ENCODE results near the gene PNPT1. TPM values are rescaled to one million over a fixed set of nuclear protein-coding genes. Genes with fewer than 3 reads are reported as not detected.

Gene PNPT1
- total and polyA plus RNA-seq, 10 of the 15 experiments (the other 5 are each of a cell fraction or from before 2014, with no cell fraction given) = 34.2 to 67.7 (median 43.3) TPM

DNA sequence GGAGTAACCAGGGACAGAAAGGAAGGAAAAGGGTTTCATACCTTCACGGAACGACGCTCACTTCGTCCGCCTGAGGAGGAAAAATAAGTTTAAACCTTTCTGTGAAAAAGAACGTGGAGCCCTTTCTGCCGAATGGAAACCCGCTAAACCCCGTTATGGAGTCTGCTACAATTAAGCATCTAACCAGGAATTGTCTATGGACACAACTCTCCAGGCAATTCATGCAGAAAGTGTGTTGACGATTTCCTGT lies 75.7 kb downstream of the PNPT1 start:
- Histone ChIP-seq H3K79me2 (ENCODE audit: control insufficient read depth, insufficient read depth, low read length) (peaks cover 87% of the 10 kb centered on the region), H3K27ac (ENCODE audit: control insufficient read depth, insufficient read depth) (peak overlapping the region; percentile 94), H3K27me3 (replicated peaks in 1 of 2; ENCODE audit: control insufficient read depth in 2 of 2, insufficient read depth in 2 of 2, low read length in 1 of 2) (no peaks in the 10 kb centered on the region), H4K20me1 (ENCODE audit: control insufficient read depth, insufficient read depth) (0 out of 2 replicates have a peak, but pooled peaks cover 3% of the 10 kb centered on the region), H3K9me3 (replicated peaks; ENCODE audit: control insufficient read depth, insufficient read depth, low read length) (no peaks in the 10 kb centered on the region), H3K9ac (ENCODE audit: control insufficient read depth, insufficient read depth, low read length) (peak overlapping the region; percentile 98), H3K36me3 (ENCODE audit: control insufficient read depth in 2 of 2, insufficient read depth in 2 of 2, low read length in 1 of 2) (peaks cover 0 to 12% of the 10 kb centered on the region in 2 experiments; a peak in 1 of 4 replicates), H3K4me3 (peak overlapping the region; percentile 89), H3K4me2 (ENCODE audit: control insufficient read depth, insufficient read depth) (0 out of 2 replicates have a peak overlapping the region, but pooled peaks have one; percentile 83), H2AFZ (ENCODE audit: control insufficient read depth, low read depth, low read length) (peak overlapping the region; percentile 90), H3K4me1 (ENCODE audit: control insufficient read depth, insufficient read depth, low read length) (peaks cover 3% of the 10 kb centered on the region)
- ATAC-seq = no peak
- SMC1A ChIA-PET (ENCODE audit: uncharacterized antibody, unreplicated experiment) = interaction anchor here (0.6 to 2.1 kb wide), 5 partner anchors 9 to 98 kb away, joined by 3 to 9 read pairs (median 3); partner anchors contain the start of gene CFAP36
- RAD21 ChIA-PET (ENCODE audit: unreplicated experiment) = interaction anchor here (1.2 kb wide), 1 partner anchor 98 kb away, joined by 8 read pairs; the partner anchor contains the start of gene CFAP36
- TF ChIP-seq, protein P1, sequence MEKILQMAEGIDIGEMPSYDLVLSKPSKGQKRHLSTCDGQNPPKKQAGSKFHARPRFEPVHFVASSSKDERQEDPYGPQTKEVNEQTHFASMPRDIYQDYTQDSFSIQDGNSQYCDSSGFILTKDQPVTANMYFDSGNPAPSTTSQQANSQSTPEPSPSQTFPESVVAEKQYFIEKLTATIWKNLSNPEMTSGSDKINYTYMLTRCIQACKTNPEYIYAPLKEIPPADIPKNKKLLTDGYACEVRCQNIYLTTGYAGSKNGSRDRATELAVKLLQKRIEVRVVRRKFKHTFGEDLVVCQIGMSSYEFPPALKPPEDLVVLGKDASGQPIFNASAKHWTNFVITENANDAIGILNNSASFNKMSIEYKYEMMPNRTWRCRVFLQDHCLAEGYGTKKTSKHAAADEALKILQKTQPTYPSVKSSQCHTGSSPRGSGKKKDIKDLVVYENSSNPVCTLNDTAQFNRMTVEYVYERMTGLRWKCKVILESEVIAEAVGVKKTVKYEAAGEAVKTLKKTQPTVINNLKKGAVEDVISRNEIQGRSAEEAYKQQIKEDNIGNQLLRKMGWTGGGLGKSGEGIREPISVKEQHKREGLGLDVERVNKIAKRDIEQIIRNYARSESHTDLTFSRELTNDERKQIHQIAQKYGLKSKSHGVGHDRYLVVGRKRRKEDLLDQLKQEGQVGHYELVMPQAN (conservative IDR thresholded peaks at IDR 0.05) = peak; percentile 19; the same call in 1 of the 2 replicates
- TF ChIP-seq WRNIP1 (IDR thresholded peaks at IDR 0.05; ENCODE audit: borderline replicate concordance, low read depth, low read length) (0 out of 2 replicates have a peak, but pooled peaks have one; percentile 83), NBN (IDR thresholded peaks at IDR 0.05) (no peak), STAT1 (conservative IDR thresholded peaks at IDR 0.05) (0 out of 2 replicates have a peak, but pooled peaks have one; percentile 12)
- DNase-seq (ENCODE audit: low read depth, low spot score) = no peak
- FAIRE-seq = no peak
- in situ Hi-C loops (cut with MboI) = no loop called here
- BruUV-seq (replicated peaks) = no TSS peak
- CTCF ChIA-PET = interaction anchor here (0.7 to 1.5 kb wide), 5 partner anchors 18 to 98 kb away, joined by 3 to 4 read pairs (median 3); partner anchors contain the start of gene CFAP36
- POLR2A ChIA-PET = interaction anchor here (0.9 to 3.1 kb wide), 5 partner anchors 8 to 619 kb away, joined by 3 to 23 read pairs (median 3); partner anchors contain the start of gene CFAP36
- intact Hi-C loops (cut with micrococcal nuclease; ENCODE audit: unreplicated experiment) = loop anchor here (5.0 to 10.0 kb wide), 3 partner anchors 333 to 1043 kb away; partner anchors contain the start of genes CLHC1 and RPS27A
- 0% methylated on average over 10 of the region's 10 CpGs for WGBS (ENCODE audit: insufficient coverage, insufficient replicate concordance, low lambda C conversion rate, missing lambda C conversion rate)
